HCT116 (cell line): ENCODE results near the gene DNM2. TPM values are rescaled to one million over a fixed set of nuclear protein-coding genes. Genes with fewer than 3 reads are reported as not detected.
"Not testable (repeated sequence)": the region's sequence is repeated elsewhere in the genome, so short reads cannot be mapped to it uniquely, and the experiment has no call there.

Source experiments
- ATAC-seq: fragments of 200-7000 bp; cut with Tn5 transposase; 2 replicates; pipeline ENCODE4 v1.9.1; 2020; ENCODE audit warnings: mild to moderate bottlenecking, moderate library complexity
- BruUV-seq: library from RNA; stranded (reverse); fragments of 400-500 nt; replicated peaks from 2 replicates; lab custom pipeline; 2021; lab: Mats Ljungman, UMichigan
- CTCF ChIA-PET: fragments of 300-600 bp; sonication (Branson Sonifier 250); formaldehyde crosslinking; loops from one replicate; lab custom pipeline; 2021; ENCODE audit warnings: antibody characterized with exemption; lab: Charles Lee
- POLR2A ChIA-PET: fragments of 300-600, 350-600 bp; sonication (Branson Sonifier 250); formaldehyde crosslinking; loops from one replicate; lab custom pipeline; 2021; ENCODE audit warnings: antibody characterized with exemption; lab: Charles Lee
- RAD21 ChIA-PET, 2 experiments: fragments of 300-600 bp; sonication (Branson Sonifier 250); formaldehyde crosslinking; loops; one replicate each; lab custom pipeline; 2023; ENCODE audit warnings: low total read pairs in 2 of 2; ENCODE audit not compliant: uncharacterized antibody in 2 of 2, unreplicated experiment in 2 of 2, low non-redundant PET in 1 of 2; lab: Charles Lee
- DNase-seq: peaks from one replicate; pipeline ENCODE4 v3.0.0-alpha.2; 2010; ENCODE audit warnings: low read depth, low spot score
- H2AFZ ChIP-seq: fragments of 200-600 bp; shearing (Covaris generic), sonication (generic); 2 replicates; pipeline ENCODE4 v1.6.1; 2017; ENCODE audit warnings: low read depth, mixed run types, mixed read lengths, antibody characterized with exemption, low read length; ENCODE audit not compliant: poor library complexity, severe bottlenecking
- H3K27ac ChIP-seq: 2 replicates; pipeline ENCODE4 v1.5.1; 2012; ENCODE audit warnings: low read depth, low read length
- H3K27me3 ChIP-seq: fragments of 200-600 bp; sonication (generic); 2 replicates; pipeline ENCODE4 v1.6.1; 2016; ENCODE audit warnings: mixed run types, low read length, mixed read lengths; ENCODE audit not compliant: insufficient read depth
- H3K36me3 ChIP-seq, 2 experiments: fragments of 200-500 bp in 1 of 2; fragments of 200-600 bp in 1 of 2; sonication (Bioruptor generic) in 1 of 2; sonication (generic) in 1 of 2; 2 replicates each; pipeline versions ENCODE4 v1.5.1 to v1.6.1; 2014 to 2016; ENCODE audit warnings: low read length in 2 of 2, inconsistent platforms in 1 of 2, mixed read lengths in 1 of 2, mixed run types in 1 of 2; ENCODE audit not compliant: insufficient read depth in 2 of 2, control insufficient read depth in 1 of 2
- H3K4me1 ChIP-seq, 2 experiments: fragments of 200-600 bp in 1 of 2; sonication (generic) in 1 of 2; 2 replicates each; pipeline versions ENCODE4 v1.5.1 to v1.6.1; 2012 to 2017; ENCODE audit warnings: low read length in 2 of 2, inconsistent platforms in 1 of 2, mild to moderate bottlenecking in 1 of 2, mixed read lengths in 1 of 2, mixed run types in 1 of 2, moderate library complexity in 1 of 2; ENCODE audit not compliant: insufficient read depth in 2 of 2, control insufficient read depth in 1 of 2
- H3K4me2 ChIP-seq: fragments of 200-600 bp; sonication (generic); 2 replicates; pipeline ENCODE4 v1.6.1; 2017; ENCODE audit warnings: mixed run types, low read length, mixed read lengths
- H3K4me3 ChIP-seq, 2 experiments: fragments of 200-600 bp in 1 of 2; sonication (generic) in 1 of 2; replicated peaks in 1 of 2; 2 replicates each; pipeline ENCODE4 v1.5.1; 2011 to 2016; ENCODE audit warnings: low read length in 2 of 2, control low read depth in 1 of 2, low read depth in 1 of 2, mild to moderate bottlenecking in 1 of 2, mixed read lengths in 1 of 2, mixed run types in 1 of 2
- H3K79me2 ChIP-seq: fragments of 200-600 bp; sonication (generic); 2 replicates; pipeline ENCODE4 v1.6.1; 2017; ENCODE audit warnings: mild to moderate bottlenecking, mixed run types, low read length, moderate library complexity, mixed read lengths; ENCODE audit not compliant: insufficient read depth
- H3K9ac ChIP-seq: fragments of 200-600 bp; sonication (generic); 2 replicates; pipeline ENCODE4 v1.6.1; 2016; ENCODE audit warnings: low read length, mixed read lengths
- H3K9me2 ChIP-seq: fragments of 200-600 bp; sonication (generic), shearing (Covaris generic); 2 replicates; pipeline ENCODE4 v1.6.1; 2017; ENCODE audit warnings: mixed run types, mild to moderate bottlenecking, moderate library complexity; ENCODE audit not compliant: insufficient read depth
- H3K9me3 ChIP-seq, 2 experiments: fragments of 200-500 bp in 1 of 2; fragments of 200-600 bp in 1 of 2; sonication (Bioruptor generic) in 1 of 2; sonication (generic) in 1 of 2; 2 replicates each; pipeline ENCODE4 v1.6.1; 2014 to 2017; ENCODE audit warnings: low read length in 2 of 2, mixed read lengths in 2 of 2, inconsistent platforms in 1 of 2, low read depth in 1 of 2, mild to moderate bottlenecking in 1 of 2, mixed run types in 1 of 2, moderate library complexity in 1 of 2; ENCODE audit not compliant: control insufficient read depth in 1 of 2, insufficient read depth in 1 of 2
- H4K20me1 ChIP-seq: fragments of 200-600 bp; sonication (generic), shearing (Covaris generic); 2 replicates; pipeline ENCODE4 v1.6.1; 2017; ENCODE audit warnings: mixed run types, mild to moderate bottlenecking, moderate library complexity; ENCODE audit not compliant: insufficient read depth
- CBX3 ChIP-seq: IDR thresholded peaks from 2 replicates; pipeline ENCODE4 v1.6.1; 2012; ENCODE audit warnings: low read depth
- EGR1 ChIP-seq: IDR thresholded peaks from 2 replicates; pipeline ENCODE4 v1.6.1; 2012; ENCODE audit warnings: low read depth
- EZH2 ChIP-seq: fragments of 200-600 bp; sonication (generic); IDR thresholded peaks from 2 replicates; pipeline ENCODE4 v1.6.1; 2017; ENCODE audit warnings: antibody characterized with exemption, mixed run types
- JUND ChIP-seq: IDR thresholded peaks from 2 replicates; pipeline ENCODE4 v1.6.1; 2012
- POLR2A ChIP-seq: IDR thresholded peaks from 2 replicates; pipeline ENCODE4 v1.7.0; 2011; ENCODE audit warnings: borderline replicate concordance; ENCODE audit not compliant: insufficient read depth, insufficient read length; ENCODE audit errors: extremely low read depth
- POLR2AphosphoS5 ChIP-seq: IDR thresholded peaks from 2 replicates; pipeline ENCODE4 v1.6.1; 2011; ENCODE audit warnings: mild to moderate bottlenecking, low read depth, low read length, moderate library complexity
- RAD21 ChIP-seq: IDR thresholded peaks from 2 replicates; pipeline ENCODE4 v1.6.1; 2012; ENCODE audit warnings: low read depth, mild to moderate bottlenecking
- SIN3A ChIP-seq: IDR thresholded peaks from 2 replicates; pipeline ENCODE4 v1.6.1; 2012; ENCODE audit warnings: low read depth
- TCF7L2 ChIP-seq: IDR thresholded peaks from 2 replicates; pipeline ENCODE4 v1.7.0; 2011; ENCODE audit warnings: borderline replicate concordance, inconsistent platforms; ENCODE audit not compliant: insufficient read depth, insufficient read length; ENCODE audit errors: extremely low read depth
- YY1 ChIP-seq: IDR thresholded peaks from 2 replicates; pipeline ENCODE4 v1.6.1; 2011; ENCODE audit warnings: low read length, low read depth, moderate library complexity, mild to moderate bottlenecking; ENCODE audit not compliant: insufficient replicate concordance; ENCODE audit errors: extremely low read depth
- ZFX ChIP-seq: fragments of 450-650 bp; IDR thresholded peaks from 2 replicates; pipeline ENCODE4 v1.6.1; 2017
- intact Hi-C: fragments of 100-400 bp; cut with micrococcal nuclease; formaldehyde crosslinking; loops from 2 replicates; pipeline ENCODE4 v1.10.0; 2022
- total RNA-seq: library from RNA; stranded (reverse); gene quantifications from one replicate; pipeline ENCODE4 v1.2.1, GENCODE V29; 2021; ENCODE audit not compliant: unreplicated experiment
- TF ChIP-seq, protein P1 (sequence below): IDR thresholded peaks from 2 replicates; pipeline ENCODE4 v1.6.1; 2011; ENCODE audit warnings: mild to moderate bottlenecking, low read length, moderate library complexity; ENCODE audit not compliant: insufficient replicate concordance; ENCODE audit errors: extremely low read depth
- TF ChIP-seq, protein P2 (sequence below): IDR thresholded peaks from 2 replicates; pipeline ENCODE4 v1.6.1; 2012; ENCODE audit warnings: low read depth
- TF ChIP-seq, protein P3 (sequence below): IDR thresholded peaks from 2 replicates; pipeline ENCODE4 v1.6.1; 2012

Gene DNM2
- total RNA-seq, 1 experiment from 2014 or later: 183 TPM

DNA sequence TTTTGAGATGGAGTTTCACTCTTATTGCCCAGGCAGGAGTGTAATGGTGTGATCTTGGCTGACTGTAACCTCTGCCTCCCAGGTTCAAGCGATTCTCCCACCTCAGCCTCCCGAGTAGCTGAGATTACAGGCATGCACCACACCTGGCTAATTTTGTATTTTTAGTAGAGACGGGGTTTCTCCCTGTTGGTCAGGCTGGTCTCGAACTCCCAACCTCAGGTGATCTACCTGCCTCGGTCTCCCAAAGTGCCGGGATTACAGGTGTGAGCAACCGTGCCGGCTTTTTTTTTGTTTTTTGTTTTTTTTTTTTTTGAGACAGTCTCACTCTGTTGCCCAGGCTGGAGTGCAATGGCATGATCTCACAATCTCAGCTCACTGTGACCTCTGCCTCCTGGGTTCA, 28.6 kb downstream of the DNM2 start:
- BruUV-seq, POLR2A ChIA-PET, CTCF ChIA-PET, H3K9me3 ChIP-seq, H3K27ac ChIP-seq, H3K36me3 ChIP-seq, H4K20me1 ChIP-seq, H3K9me2 ChIP-seq, ATAC-seq, RAD21 ChIA-PET, DNase-seq, H3K4me3 ChIP-seq, H3K9ac ChIP-seq, intact Hi-C loops, H2AFZ ChIP-seq, H3K27me3 ChIP-seq: not testable (repeated sequence)
- Histone ChIP-seq H3K79me2 (peaks cover 91% of the 10 kb centered on the region), H3K4me2 (0 out of 2 replicates have a peak overlapping the region, but pooled peaks have one; percentile 85), H3K4me1 (peaks cover 73 to 75% of the 10 kb centered on the region in 2 experiments)

DNA sequence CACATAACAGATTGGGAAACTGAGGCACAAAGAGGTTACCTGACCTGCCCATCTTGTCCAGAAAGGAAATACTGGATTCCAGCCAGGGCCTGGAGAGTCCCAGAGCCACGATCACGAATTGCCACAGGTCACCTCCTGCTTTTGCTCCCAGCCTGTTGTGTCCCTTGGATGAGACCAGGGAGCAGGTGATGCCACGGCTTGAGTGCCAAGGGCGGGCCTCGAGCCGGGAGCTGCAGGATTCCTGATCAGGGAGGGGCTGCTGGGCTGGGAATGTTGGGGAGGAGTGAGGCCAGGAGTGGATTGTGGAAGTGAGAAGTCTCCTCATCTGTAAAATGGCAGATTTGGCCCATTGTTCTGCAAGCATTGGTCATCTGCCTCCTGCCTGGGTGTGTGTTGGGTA, 29.4 kb downstream of the DNM2 start:
- RAD21 ChIA-PET: no interaction called here
- Histone ChIP-seq H3K4me1 (peaks cover 71% of the 10 kb centered on the region in 2 experiments), H3K9me2 (no peaks in the 10 kb centered on the region), H3K9ac (peak overlapping the region; percentile 20; the same call in 1 of the 2 replicates), H4K20me1 (peaks cover 8% of the 10 kb centered on the region; the same call in 1 of the 2 replicates), H3K36me3 (no peaks in the 10 kb centered on the region), H2AFZ (no peak overlapping the region), H3K27me3 (no peaks in the 10 kb centered on the region), H3K9me3 (no peaks in the 10 kb centered on the region), H3K4me3 (no peak overlapping the region), H3K79me2 (peaks cover 93% of the 10 kb centered on the region), H3K4me2 (peak overlapping the region; percentile 85), H3K27ac (peak overlapping the region; percentile 93; the same call in 1 of the 2 replicates)
- DNase-seq (no peak), ATAC-seq (no peak)
- CTCF ChIA-PET: no interaction called here
- BruUV-seq: no TSS peak
- intact Hi-C loops: no loop called here
- POLR2A ChIA-PET: no interaction called here
- TF ChIP-seq, protein P1, sequence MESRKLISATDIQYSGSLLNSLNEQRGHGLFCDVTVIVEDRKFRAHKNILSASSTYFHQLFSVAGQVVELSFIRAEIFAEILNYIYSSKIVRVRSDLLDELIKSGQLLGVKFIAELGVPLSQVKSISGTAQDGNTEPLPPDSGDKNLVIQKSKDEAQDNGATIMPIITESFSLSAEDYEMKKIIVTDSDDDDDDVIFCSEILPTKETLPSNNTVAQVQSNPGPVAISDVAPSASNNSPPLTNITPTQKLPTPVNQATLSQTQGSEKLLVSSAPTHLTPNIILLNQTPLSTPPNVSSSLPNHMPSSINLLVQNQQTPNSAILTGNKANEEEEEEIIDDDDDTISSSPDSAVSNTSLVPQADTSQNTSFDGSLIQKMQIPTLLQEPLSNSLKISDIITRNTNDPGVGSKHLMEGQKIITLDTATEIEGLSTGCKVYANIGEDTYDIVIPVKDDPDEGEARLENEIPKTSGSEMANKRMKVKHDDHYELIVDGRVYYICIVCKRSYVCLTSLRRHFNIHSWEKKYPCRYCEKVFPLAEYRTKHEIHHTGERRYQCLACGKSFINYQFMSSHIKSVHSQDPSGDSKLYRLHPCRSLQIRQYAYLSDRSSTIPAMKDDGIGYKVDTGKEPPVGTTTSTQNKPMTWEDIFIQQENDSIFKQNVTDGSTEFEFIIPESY: no peak
- TF ChIP-seq JUND: no peak
- TF ChIP-seq RAD21: no peak
- no peak for TF ChIP-seq ZFX
- TF ChIP-seq CBX3: no peak
- TF ChIP-seq POLR2A: no peak
- TF ChIP-seq EZH2: no peak
- no peak for TF ChIP-seq POLR2AphosphoS5
- no peak for TF ChIP-seq YY1
- no peak for TF ChIP-seq TCF7L2
- TF ChIP-seq SIN3A: no peak
- TF ChIP-seq, protein P2, sequence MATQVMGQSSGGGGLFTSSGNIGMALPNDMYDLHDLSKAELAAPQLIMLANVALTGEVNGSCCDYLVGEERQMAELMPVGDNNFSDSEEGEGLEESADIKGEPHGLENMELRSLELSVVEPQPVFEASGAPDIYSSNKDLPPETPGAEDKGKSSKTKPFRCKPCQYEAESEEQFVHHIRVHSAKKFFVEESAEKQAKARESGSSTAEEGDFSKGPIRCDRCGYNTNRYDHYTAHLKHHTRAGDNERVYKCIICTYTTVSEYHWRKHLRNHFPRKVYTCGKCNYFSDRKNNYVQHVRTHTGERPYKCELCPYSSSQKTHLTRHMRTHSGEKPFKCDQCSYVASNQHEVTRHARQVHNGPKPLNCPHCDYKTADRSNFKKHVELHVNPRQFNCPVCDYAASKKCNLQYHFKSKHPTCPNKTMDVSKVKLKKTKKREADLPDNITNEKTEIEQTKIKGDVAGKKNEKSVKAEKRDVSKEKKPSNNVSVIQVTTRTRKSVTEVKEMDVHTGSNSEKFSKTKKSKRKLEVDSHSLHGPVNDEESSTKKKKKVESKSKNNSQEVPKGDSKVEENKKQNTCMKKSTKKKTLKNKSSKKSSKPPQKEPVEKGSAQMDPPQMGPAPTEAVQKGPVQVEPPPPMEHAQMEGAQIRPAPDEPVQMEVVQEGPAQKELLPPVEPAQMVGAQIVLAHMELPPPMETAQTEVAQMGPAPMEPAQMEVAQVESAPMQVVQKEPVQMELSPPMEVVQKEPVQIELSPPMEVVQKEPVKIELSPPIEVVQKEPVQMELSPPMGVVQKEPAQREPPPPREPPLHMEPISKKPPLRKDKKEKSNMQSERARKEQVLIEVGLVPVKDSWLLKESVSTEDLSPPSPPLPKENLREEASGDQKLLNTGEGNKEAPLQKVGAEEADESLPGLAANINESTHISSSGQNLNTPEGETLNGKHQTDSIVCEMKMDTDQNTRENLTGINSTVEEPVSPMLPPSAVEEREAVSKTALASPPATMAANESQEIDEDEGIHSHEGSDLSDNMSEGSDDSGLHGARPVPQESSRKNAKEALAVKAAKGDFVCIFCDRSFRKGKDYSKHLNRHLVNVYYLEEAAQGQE: no peak
- no peak for TF ChIP-seq EGR1
- TF ChIP-seq, protein P3, sequence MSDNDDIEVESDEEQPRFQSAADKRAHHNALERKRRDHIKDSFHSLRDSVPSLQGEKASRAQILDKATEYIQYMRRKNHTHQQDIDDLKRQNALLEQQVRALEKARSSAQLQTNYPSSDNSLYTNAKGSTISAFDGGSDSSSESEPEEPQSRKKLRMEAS: no peak
